Activated T-helper 1 cell treated with anti-CD3 and anti-CD28 coated beads, Interleukin-12 subunit alpha, Interleukin-12 subunit beta, Interleukin-2, Interleukin-4 antibody, amounts not matched to agents 30 ng/mL and 10 ng/mL and 1 ng/mL, durations not matched to agents 14 hours and 24 hours and 36 hours (primary cell): Measurements from ENCODE around the gene PPIA. TPM values are rescaled to one million over a fixed set of nuclear protein-coding genes. Genes with fewer than 3 reads are reported as not detected.

Experiments
- total RNA-seq: library from RNA; stranded (reverse); gene quantifications from 2 replicates; pipeline ENCODE4 v1.2.3, GENCODE V29; 2022

The PPIA gene
- total RNA-seq, 1 donor from 2014 or later: 2,153 TPM

Other genes starting within 250 kb of the PPIA start
- gene DDX56, start 222.8 kb upstream of the PPIA start, total RNA-seq: 165 and 166 TPM in 2 replicates
- gene TMED4, start 214.4 kb upstream of the PPIA start, total RNA-seq: 74.9 and 79.6 TPM in 2 replicates
- gene OGDH, start 190.1 kb upstream of the PPIA start, total RNA-seq: 101 and 105 TPM in 2 replicates
- gene ZMIZ2, start 47.8 kb upstream of the PPIA start, total RNA-seq: 123 and 129 TPM in 2 replicates
- 187 and 190 TPM in 2 replicates for gene H2AZ2, start 51.4 kb downstream of the PPIA start, total RNA-seq
- 42.1 and 42.6 TPM in 2 replicates for gene PURB, start 88.8 kb downstream of the PPIA start, total RNA-seq
- gene MYO1G, start 182.3 kb downstream of the PPIA start, total RNA-seq: 252 and 258 TPM in 2 replicates
- 59.2 and 65.5 TPM in 2 replicates for gene CCM2, start 203.5 kb downstream of the PPIA start, total RNA-seq